Activated naive CD4-positive, alpha-beta T cell treated with Interleukin-2 at 50 U/mL for 16 hours (primary cell): ENCODE results near the gene SEM1.
"Not testable (repeated sequence)": the region's sequence is repeated elsewhere in the genome, so short reads cannot be mapped to it uniquely, and the experiment has no call there.

Source experiments
- DNase-seq: peaks from one replicate; pipeline ENCODE4 v3.0.0-alpha.2; 2020

SEM1 gene

DNA sequence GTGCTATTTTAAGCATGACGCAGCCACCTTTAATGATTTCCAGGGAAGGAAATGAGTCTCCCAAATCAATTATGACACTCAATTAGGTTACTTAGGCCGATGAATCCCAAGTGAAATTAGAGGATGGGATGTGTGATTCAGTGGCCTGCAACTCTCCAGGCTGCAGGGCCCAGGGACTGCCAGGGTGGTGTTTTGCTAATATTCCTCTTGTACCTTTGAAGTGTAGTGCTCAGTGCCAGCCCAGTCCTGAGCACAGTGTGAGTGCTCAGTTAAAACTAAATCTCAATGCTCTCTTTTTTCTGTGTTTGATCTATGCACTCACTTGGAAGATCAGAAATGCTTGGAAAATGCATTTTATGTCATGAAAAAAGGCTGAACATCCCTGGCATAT lies 51.6 kb downstream of the SEM1 start:
- no peak for DNase-seq

DNA sequence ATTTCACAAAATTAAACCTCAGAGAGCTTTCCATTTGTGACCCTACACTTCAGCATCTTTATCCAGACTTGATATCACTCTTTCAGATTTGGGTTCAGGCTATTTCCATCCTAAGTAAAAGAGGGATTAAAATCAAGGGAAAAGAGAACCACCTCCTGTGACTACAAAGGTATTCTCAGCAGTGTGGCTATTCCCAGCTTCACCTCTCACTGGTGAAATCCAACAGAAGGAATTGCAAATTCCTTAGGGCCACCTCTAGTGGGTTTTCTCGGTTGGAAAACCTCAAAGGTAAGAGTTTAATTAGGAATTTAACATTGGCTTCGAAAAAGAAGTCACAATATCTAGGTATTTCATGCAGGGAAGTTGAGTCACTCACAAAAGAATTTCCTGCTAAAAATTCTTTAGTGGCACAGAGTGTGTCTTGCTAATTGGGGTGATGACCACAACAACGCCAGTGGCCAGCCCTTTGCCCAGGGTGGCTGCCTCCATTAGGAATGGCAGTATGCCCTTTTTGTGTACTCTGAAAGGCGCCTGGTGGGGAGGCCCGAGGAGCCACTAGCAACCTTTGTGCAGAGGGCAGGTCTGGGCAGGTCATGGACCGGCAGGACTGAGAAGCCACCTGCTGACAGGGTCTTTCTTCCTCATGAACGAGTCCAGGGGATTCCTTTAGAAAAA lies 52.2 kb downstream of the SEM1 start:
- no peak for DNase-seq

DNA sequence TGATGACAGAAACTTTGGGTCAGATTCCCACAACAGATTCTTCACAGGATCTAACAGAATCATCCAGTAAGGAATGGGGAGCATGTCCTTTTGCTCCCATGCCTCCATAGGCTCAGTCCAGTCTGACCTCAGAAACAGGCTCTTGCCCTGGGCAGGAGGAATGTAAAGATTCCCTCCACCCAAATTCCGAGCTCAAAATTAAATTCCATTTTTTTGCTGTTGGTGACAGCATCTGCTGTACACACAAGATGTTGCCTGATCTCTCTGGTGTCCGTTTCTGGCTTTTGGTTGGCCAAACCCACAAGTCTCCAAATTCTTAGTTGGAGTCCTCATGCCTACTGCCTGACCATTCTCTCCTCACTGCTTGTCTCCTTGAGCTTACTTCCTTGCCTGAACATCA lies 53.7 kb downstream of the SEM1 start:
- DNase-seq = no peak

DNA sequence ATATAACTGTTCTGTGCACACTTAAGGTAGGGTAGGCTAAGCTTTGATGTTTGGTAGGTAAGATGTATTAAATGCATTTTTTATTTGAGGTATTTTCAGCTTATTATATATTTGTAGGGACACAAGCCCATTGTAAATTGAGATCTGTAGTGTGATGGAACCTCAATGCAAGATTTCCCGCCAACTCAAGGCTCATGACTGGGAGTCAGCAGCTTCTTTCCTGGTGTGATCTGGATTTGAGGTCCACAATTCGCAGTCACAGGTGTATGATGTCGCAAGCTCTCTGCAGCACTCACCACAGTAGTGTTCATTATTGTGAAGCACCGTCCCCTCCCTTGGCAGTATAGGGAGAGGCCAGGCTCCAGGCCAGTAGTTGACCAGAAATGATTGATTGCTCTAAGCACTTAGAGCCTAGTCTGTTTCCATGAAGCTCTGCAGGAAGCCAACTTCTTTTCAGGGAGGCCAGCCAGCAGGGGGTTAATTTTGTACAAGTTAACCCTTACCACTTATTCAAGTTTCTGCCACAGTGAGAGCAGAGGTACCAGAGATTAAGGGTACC lies 54.9 kb downstream of the SEM1 start:
- DNase-seq = no peak

DNA sequence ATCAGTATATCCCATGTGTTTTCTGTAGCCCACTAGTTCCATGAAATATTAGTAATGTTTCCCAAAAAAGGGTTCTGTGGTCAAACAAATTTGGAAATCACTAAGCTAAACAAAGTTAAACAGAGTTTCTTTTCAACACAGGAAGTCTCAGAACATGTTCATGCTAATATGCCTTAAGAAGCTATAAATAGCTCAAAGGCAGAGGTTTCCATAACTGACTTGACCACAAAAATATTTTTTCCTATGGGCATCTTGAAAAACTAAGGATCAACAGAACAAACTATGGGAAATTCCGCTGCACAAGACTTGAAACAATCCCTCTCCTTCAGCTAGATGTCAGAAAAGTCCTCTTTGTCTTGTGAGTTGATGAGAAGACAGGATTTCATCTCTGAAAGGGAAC lies 59.7 kb downstream of the SEM1 start:
- DNase-seq = no peak

DNA sequence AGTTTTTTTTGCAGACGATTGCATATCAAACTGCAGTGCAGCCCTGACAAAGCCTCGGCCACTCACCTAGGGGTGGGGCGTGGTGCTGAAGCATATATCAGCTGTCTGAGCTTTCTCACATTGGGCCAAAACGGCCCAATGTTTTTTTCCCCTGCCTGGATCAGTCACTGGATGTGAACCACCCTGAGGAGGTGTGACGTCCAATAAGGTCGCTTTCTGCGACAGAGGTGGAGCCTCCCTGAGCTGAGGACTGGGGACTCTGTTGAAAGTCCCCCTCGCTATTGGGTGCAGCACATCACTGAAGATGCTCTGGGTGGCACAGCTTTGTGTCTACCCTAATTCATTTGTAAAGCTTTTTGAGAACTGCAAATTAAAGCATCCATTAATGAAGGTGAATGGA lies 60.9 kb downstream of the SEM1 start:
- no peak for DNase-seq

DNA sequence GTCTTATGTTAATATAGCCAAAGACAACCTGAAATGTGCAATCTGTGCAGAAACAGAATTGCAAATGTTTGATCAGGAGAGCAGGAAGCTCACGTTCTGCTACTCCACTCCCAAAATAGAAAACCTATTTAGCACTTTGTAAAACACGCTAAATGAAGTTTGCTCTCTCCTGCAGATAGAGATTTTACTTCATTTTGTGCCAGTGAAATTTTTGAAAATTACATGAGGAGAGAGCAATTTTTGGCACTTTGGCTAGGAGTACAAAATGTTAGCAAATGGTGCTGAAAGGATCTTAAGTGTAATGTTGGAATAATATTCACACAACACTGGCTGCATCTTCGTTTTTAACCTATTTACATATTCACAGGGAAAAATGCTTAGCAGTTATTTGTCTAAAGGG lies 61.9 kb downstream of the SEM1 start:
- no peak for DNase-seq

DNA sequence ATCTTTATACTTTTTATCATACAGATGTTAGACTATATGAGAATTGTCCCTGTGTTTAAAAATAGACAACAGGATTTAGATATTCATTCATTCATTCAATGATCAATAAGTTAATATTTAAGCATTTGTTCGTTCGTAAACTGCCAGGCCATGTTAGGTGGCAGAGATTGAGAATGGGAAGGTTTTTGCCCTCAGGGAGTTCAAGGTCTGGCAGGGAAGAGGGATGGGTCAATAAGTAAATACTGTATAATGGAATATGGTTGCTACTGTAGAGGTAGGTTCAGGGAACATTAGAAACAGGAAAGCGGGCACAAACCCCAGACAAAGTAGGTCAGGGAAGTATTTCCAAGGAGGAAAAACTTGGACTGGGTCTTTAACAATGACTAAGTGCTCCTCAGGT lies 64.6 kb downstream of the SEM1 start:
- DNase-seq = no peak

DNA sequence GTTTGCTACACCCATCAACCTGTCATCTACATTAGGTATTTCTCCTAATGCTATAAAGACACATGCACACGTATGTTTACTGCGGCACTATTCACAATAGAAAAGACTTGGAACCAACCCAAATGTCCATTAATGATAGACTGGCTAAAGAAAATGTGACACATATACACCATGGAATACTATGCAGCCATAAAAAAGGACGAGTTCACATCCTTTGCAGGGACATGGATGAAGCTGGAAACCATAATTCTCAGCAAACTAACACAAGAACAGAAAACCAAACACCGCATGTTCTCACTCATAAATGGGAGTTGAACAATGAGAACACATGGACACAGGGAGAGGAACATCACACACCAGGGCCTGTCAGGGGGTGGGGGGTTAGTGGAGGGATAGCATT lies 66.2 kb downstream of the SEM1 start:
- DNase-seq = not testable (repeated sequence)

DNA sequence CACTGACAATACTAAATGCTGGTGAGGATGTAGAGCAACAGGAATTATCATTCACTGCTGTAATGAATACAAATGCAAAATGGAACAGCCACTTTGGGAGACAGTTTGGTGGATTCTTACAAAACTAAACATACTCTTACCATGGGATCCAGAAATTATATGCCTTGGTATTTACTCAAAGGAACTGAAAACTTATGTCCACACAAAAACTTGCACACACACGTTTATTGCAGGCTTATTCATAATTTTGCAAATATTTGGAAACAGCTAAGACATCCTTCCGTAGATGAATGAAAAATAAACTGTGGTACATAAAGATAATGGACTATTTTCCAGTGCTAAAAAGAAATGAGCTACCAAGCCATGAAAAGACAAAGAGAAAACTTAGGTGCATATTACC lies 69.6 kb downstream of the SEM1 start:
- no peak for DNase-seq
